Common myeloid progenitor, CD34-positive (primary cell): Measurements from ENCODE around the gene HOXC10.

ENCODE experiments used
- CTCF ChIA-PET: fragments of 350-600 bp; sonication (Branson Sonifier 250); formaldehyde crosslinking; loops from one replicate; lab custom pipeline; 2021; ENCODE audit warnings: antibody characterized with exemption; lab: Charles Lee
- POLR2A ChIA-PET: fragments of 350-600 bp; sonication (Branson Sonifier 250); formaldehyde crosslinking; loops from one replicate; lab custom pipeline; 2021; ENCODE audit warnings: antibody characterized with exemption; lab: Charles Lee
- DNase-seq, 3 donors: peaks; one replicate each; pipeline versions ENCODE4 v3.0.0 to v3.0.0-alpha.2; 2013
- H3K27ac ChIP-seq, 2 experiments: 1 replicate in 1 of 2; 2 replicates in 1 of 2; pipeline ENCODE4 v1.7.0; 2013; ENCODE audit warnings: inconsistent platforms in 2 of 2, low read length in 2 of 2, mild to moderate bottlenecking in 2 of 2, low read depth in 1 of 2, moderate library complexity in 1 of 2; ENCODE audit not compliant: severe bottlenecking in 2 of 2, insufficient read depth in 1 of 2, poor library complexity in 1 of 2
- H3K27me3 ChIP-seq, 5 experiments: replicated peaks in 2 of 5; 1 replicate in 3 of 5; 2 replicates in 2 of 5; pipeline versions ENCODE4 v1.6.1 to v1.7.0; 2013; ENCODE audit warnings: low read length in 4 of 5, mild to moderate bottlenecking in 2 of 5, moderate library complexity in 2 of 5, inconsistent platforms in 1 of 5; ENCODE audit not compliant: insufficient read depth in 5 of 5, control insufficient read depth in 4 of 5
- H3K36me3 ChIP-seq, 4 experiments: 1 replicate in 2 of 4; 2 replicates in 2 of 4; pipeline versions ENCODE4 v1.6.1 to v1.7.0; 2013; ENCODE audit warnings: low read length in 3 of 4, control low read depth in 1 of 4, mild to moderate bottlenecking in 1 of 4; ENCODE audit not compliant: control insufficient read depth in 4 of 4, insufficient read depth in 4 of 4
- H3K4me1 ChIP-seq, 4 experiments: 1 replicate in 3 of 4; 2 replicates in 1 of 4; pipeline versions ENCODE4 v1.6.1 to v1.7.1; 2013; ENCODE audit warnings: low read length in 3 of 4, mild to moderate bottlenecking in 3 of 4, control low read depth in 1 of 4, inconsistent platforms in 1 of 4, moderate library complexity in 1 of 4; ENCODE audit not compliant: control insufficient read depth in 4 of 4, insufficient read depth in 4 of 4; ENCODE audit errors: control extremely low read depth in 1 of 4
- H3K4me3 ChIP-seq, 7 experiments: 1 replicate in 4 of 7; 2 replicates in 3 of 7; pipeline versions ENCODE4 v1.5.1 to v1.7.0; 2013; ENCODE audit warnings: mild to moderate bottlenecking in 7 of 7, low read length in 6 of 7, moderate library complexity in 6 of 7, inconsistent platforms in 2 of 7, low read depth in 2 of 7, control low read depth in 1 of 7; ENCODE audit not compliant: insufficient read depth in 4 of 7, control insufficient read depth in 1 of 7; ENCODE audit errors: extremely low read depth in 1 of 7
- H3K9me3 ChIP-seq, 5 experiments: 1 replicate in 4 of 5; 2 replicates in 1 of 5; pipeline versions ENCODE4 v1.6.1 to v1.7.1; 2013; ENCODE audit warnings: low read length in 4 of 5, mild to moderate bottlenecking in 2 of 5, inconsistent platforms in 1 of 5, low read depth in 1 of 5, moderate library complexity in 1 of 5; ENCODE audit not compliant: control insufficient read depth in 4 of 5, insufficient read depth in 2 of 5; ENCODE audit errors: control extremely low read depth in 1 of 5
- WGBS: methylation state at CpG from one replicate; pipeline ENCODE4 v1.1.5; 2013; ENCODE audit not compliant: insufficient coverage; 5-methylcytosine and 5-hydroxymethylcytosine counted together

The HOXC10 gene

DNA sequence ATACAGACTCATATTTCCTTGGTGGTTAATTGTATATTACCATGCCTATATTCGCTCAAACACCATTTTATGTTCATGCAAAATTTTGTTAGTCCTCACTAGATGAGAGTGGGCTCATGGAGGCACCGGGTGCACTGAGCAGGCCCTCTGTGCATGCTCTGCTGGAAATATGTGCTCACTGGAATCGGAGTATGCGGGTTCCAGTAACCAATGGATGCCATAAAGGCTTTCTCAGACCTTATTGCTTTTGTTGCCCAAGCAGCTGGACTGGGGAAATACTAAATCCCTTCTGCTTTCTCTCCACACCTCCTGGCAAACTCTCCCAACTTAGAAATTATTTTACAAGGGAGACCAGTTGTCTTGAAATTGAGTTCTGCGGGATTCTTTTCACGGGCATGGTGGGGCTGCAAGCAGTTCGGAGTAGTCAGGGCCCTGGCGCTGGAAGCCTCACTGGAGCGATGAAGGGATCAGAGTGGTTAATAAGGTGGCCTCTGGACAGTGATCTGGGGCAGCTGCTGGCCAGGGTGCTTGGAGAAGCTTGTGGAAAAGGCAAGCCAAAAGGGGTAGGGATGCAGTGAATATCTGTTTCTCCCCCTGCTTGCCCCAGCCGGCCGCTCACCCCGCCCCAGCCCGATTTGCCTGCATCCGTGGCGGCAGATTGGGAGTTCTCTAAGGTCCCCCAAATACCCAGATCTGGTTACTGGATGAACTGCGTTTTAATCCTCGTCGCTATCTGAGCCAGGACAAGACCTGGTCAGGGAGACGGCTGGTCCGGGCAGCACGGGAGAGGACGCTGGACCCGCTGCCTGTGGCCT is 35.9 kb downstream of the HOXC10 start:
- DNase-seq: no peak
- no peak overlapping the region for H3K27ac ChIP-seq
- WGBS: 63% methylated on average over 16 of the region's 23 CpGs
- H3K36me3 ChIP-seq: no peaks in the 10 kb centered on the region
- peaks cover 0 to 4% (median 0%) of the 10 kb centered on the region in 5 experiments for H3K9me3 ChIP-seq
- ChIA-PET CTCF (no interaction called here), POLR2A (no interaction called here)
- H3K27me3 ChIP-seq: peaks cover 9 to 97% (median 47%) of the 10 kb centered on the region in 5 experiments
- no peak overlapping the region for H3K4me3 ChIP-seq
- H3K4me1 ChIP-seq: peaks cover 0 to 15% (median 9%) of the 10 kb centered on the region in 4 experiments

DNA sequence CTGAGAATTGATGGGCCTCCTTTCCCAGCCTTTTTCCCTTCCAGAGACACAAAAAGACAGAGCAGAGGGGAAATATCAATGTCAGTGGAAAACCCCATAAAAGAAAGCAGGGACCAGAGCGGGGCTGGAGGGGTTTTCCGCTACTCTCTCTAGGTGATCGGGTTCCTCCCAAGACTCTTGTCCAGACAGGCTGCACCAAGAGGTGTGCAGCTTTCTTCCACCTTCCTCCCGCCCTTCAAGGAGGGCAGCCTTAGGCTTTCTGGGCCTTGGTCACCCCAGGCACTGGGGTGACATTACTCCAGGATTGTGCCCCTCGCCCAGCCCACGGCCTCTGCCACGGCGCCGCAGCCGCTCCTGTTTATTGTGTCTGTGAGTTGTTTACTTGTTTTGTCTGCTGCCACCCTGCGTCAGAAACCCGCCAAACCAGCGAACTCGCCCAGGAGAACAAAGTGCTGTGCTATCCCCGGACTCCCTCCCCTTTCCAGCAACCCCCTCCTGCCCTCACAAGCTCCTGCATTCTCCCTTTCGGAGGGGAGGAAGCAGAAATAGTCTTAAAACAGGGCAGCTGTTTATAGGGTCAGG is 36.6 kb downstream of the HOXC10 start:
- H3K9me3 ChIP-seq: peaks cover 0 to 2% (median 0%) of the 10 kb centered on the region in 5 experiments
- 71% methylated on average over 6 of the region's 16 CpGs for WGBS
- POLR2A ChIA-PET: no interaction called here
- no peaks in the 10 kb centered on the region for H3K36me3 ChIP-seq
- CTCF ChIA-PET: interaction anchor here (0.8 to 2.8 kb wide), 6 partner anchors 9 to 186 kb away, joined by 3 to 11 read pairs (median 4); no protein-coding TSS in a partner anchor
- H3K4me3 ChIP-seq: no peak overlapping the region
- H3K4me1 ChIP-seq: peaks cover 0 to 15% (median 9%) of the 10 kb centered on the region in 4 experiments
- no peak for DNase-seq
- H3K27ac ChIP-seq: no peak overlapping the region
- H3K27me3 ChIP-seq: peaks cover 12 to 99% (median 48%) of the 10 kb centered on the region in 5 experiments

DNA sequence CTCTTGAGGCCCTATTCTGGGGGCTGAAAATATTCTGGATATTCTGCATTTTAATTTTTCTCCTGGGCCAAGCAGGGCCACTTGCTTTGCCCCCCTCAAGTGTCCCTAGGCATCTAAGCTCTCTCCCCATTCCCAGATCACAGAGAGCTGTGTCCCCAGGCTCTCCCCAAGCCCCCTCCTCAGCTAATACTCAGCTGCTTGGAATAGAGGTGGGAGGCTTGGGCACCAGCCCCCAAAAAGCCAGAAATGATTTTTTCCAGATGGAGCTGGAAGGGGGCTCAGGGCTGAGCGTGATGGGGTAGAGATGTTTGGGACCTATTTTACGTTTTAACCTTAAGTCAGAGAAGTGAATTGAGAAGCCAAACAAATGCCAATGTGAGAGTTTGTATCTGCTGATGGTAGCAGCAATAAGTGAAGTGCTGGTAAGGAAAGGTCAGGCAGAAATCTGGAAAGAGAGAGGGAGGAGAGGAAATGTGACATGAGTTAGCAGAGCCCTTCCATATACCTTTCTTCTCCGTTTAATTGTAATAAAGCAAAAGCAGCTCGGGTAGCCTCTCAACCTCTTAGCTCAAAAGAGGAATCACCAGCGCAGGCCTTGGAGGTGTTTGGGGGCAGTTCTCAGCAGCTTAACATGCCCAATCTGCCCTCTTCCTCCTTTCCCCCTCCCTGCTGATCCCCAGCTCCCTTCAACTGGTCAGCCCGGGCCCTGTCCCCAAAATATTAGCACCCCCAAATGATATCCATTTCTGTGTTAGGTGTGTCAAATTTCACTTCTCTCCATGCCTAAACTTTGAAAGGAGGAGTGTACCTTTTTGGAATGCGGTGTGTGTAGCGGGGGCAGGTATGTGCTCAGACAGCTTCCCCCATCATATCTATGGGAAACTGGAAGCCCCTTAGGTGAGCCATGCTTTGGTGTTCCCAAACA is 38.3 kb downstream of the HOXC10 start:
- no peak for DNase-seq
- POLR2A ChIA-PET: interaction anchor here (0.5 kb wide), 2 partner anchors 9 to 14 kb away, joined by 3 read pairs; partner anchors contain the start of gene HOXC8
- CTCF ChIA-PET: interaction anchor here (0.7 to 2.8 kb wide), 11 partner anchors 8 to 184 kb away, joined by 3 to 15 read pairs (median 6); partner anchors contain the start of gene HOXC5
- Histone ChIP-seq H3K4me1 (peaks cover 0 to 9% (median 3%) of the 10 kb centered on the region in 4 experiments), H3K27ac (no peak overlapping the region), H3K9me3 (no peaks in the 10 kb centered on the region), H3K27me3 (peaks cover 26 to 99% (median 54%) of the 10 kb centered on the region in 5 experiments), H3K4me3 (no peak overlapping the region), H3K36me3 (no peaks in the 10 kb centered on the region)
- 55% methylated on average over 5 of the region's 8 CpGs for WGBS

GRCh38 chr12:54024127-54024526 is 39.2 kb downstream of the HOXC10 start:
- H3K27me3 ChIP-seq: peaks cover 26 to 100% (median 58%) of the 10 kb centered on the region in 5 experiments

DNA sequence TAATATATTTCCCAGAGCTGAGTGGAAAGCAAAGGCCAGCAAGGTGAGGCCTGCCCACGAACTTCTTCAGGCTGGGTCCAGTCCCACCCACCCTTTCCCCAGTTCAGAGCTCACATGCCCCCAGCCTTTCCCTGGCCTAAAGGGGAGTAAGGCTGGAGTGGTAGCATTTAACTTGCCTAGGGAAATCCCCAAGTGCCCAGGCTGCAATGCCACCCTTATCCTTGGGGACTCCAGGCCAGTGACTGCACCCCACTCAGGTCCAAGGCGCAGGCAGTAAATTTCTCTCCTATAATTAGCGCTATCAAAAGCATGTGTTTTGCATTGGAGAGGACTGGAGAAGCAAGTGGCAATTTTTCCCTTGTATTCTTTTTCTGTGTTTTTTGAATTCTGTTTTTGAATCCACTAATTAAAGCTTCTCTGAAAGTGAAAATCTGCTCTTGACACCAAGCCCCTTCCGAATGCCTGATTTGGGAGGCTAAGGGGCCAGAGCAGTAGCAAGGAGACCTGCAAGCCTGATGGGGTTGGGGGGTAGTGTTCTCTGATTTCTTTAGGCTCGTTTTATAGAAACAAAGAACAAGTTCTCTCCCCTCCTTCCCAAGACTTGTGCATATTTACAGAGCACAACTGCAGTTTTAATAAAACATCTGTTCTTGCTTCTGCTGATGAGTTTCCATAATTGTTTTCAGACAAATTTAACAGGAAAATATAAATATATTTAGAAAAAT is 39.8 kb downstream of the HOXC10 start:
- ChIA-PET POLR2A (no interaction called here), CTCF (interaction anchor here (0.8 to 2.8 kb wide), 9 partner anchors 8 to 183 kb away, joined by 3 to 15 read pairs (median 5); partner anchors contain the start of gene HOXC5)
- DNase-seq: no peak
- WGBS: 57% methylated on average over 3 of the region's 5 CpGs
- Histone ChIP-seq H3K9me3 (no peaks in the 10 kb centered on the region), H3K4me3 (no peak overlapping the region), H3K36me3 (no peaks in the 10 kb centered on the region), H3K4me1 (peaks cover 0 to 4% (median 0%) of the 10 kb centered on the region in 4 experiments), H3K27me3 (peaks cover 26 to 100% (median 56%) of the 10 kb centered on the region in 5 experiments), H3K27ac (no peak overlapping the region)

More at GRCh38 chr12:54024127-54024526, 39.2 kb downstream of the HOXC10 start:
- WGBS: 35% methylated on average over 12 of the region's 17 CpGs
- POLR2A ChIA-PET: no interaction called here
- CTCF ChIA-PET: interaction anchor here (0.8 to 2.8 kb wide), 10 partner anchors 8 to 184 kb away, joined by 3 to 15 read pairs (median 6); partner anchors contain the start of gene HOXC5
- H3K36me3 ChIP-seq: no peaks in the 10 kb centered on the region
- H3K4me3 ChIP-seq: no peak overlapping the region
- no peak overlapping the region for H3K27ac ChIP-seq
- no peak for DNase-seq
- peaks cover 0 to 4% (median 1%) of the 10 kb centered on the region in 4 experiments for H3K4me1 ChIP-seq
- no peaks in the 10 kb centered on the region for H3K9me3 ChIP-seq
